Transverse colon (tissue), 4 donors: ENCODE results near the gene ALB.
A peak's percentile ranks its signal among the peaks of the same experiment; 100 is the strongest.

Experiments
- POLR2AphosphoS5 ChIP-seq, 3 donors: sonication (generic); formaldehyde crosslinking; IDR thresholded peaks; one replicate each; pipeline ENCODE4 v1.6.1; 2016; ENCODE audit warnings: antibody characterized with exemption in 3 of 3
- TF ChIP-seq, protein P1 (sequence below), 5 experiments: fragments of 200-600 bp in 3 of 5; fragments of 450-650 bp in 2 of 5; sonication (generic) in 3 of 5; IDR thresholded peaks; 1 replicate in 2 of 5; 2 replicates in 3 of 5; pipeline ENCODE4 v1.5.1; 2016 to 2017; ENCODE audit warnings: antibody characterized with exemption in 5 of 5, inconsistent platforms in 3 of 5, mild to moderate bottlenecking in 2 of 5, moderate library complexity in 1 of 5

DNA sequence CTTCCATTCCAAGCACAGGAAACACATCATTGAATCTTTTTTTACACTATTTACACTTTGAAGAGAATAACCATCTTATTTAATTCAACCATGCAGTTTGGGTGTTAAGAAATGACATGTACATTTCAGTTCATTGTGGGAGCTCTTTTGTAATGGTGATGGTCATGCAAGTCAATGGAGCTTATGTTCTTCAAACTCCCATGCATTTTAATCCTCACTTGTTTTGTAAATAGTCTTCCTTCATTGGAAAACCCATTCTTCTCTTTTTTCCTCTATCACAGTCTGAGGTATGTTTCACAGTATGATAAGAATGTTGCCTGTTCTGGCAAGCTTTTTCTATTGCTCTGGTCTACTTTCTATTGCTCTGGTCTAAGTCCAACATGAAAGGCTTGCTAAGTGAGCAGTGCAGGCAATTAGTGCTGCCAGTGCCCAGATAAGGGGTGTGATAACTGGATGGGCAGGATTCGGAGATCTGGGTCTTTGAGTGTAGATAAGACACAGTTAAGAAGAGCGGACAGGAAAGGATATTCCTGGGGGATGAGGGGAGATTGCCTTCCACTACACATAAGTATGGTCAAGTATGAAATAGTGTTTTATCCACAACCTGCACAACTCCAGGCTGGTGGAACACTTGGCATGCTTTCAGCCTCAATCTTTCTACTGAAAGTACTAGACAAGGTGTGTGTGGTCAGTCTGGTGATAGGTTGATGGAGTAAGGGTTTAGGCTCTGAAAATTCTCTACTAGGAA is 49.0 kb downstream of the ALB start:
- TF ChIP-seq, protein P1, sequence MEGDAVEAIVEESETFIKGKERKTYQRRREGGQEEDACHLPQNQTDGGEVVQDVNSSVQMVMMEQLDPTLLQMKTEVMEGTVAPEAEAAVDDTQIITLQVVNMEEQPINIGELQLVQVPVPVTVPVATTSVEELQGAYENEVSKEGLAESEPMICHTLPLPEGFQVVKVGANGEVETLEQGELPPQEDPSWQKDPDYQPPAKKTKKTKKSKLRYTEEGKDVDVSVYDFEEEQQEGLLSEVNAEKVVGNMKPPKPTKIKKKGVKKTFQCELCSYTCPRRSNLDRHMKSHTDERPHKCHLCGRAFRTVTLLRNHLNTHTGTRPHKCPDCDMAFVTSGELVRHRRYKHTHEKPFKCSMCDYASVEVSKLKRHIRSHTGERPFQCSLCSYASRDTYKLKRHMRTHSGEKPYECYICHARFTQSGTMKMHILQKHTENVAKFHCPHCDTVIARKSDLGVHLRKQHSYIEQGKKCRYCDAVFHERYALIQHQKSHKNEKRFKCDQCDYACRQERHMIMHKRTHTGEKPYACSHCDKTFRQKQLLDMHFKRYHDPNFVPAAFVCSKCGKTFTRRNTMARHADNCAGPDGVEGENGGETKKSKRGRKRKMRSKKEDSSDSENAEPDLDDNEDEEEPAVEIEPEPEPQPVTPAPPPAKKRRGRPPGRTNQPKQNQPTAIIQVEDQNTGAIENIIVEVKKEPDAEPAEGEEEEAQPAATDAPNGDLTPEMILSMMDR (IDR thresholded peaks at IDR 0.05) = no peak
- TF ChIP-seq POLR2AphosphoS5 (IDR thresholded peaks at IDR 0.05) = peak in 1 of 3 donors; percentile 43
